Sigmoid colon (tissue), 7 donors: ENCODE data around the gene CLEC16A. TPM values are rescaled to one million over a fixed set of nuclear protein-coding genes. Genes with fewer than 3 reads are reported as not detected.

Experiments used
- DNase-seq: peaks from one replicate; pipeline ENCODE4 v3.0.0-alpha.2; 2019
- H3K27ac ChIP-seq, 4 donors: fragments of 200-600 bp; sonication (generic); one replicate each; pipeline ENCODE4 v1.5.1; 2016 to 2019; ENCODE audit warnings: mild to moderate bottlenecking in 1 of 4
- H3K27me3 ChIP-seq, 3 donors: fragments of 200-600 bp; sonication (generic); one replicate each; pipeline ENCODE4 v1.5.1; 2019; ENCODE audit warnings: mild to moderate bottlenecking in 1 of 3
- H3K36me3 ChIP-seq, 4 donors: fragments of 200-600 bp; sonication (generic); one replicate each; pipeline ENCODE4 v1.5.1; 2016 to 2019
- H3K4me1 ChIP-seq, 4 donors: fragments of 200-600 bp; sonication (generic); one replicate each; pipeline ENCODE4 v1.5.1; 2017 to 2019
- H3K4me3 ChIP-seq, 4 donors: fragments of 200-600 bp; sonication (generic); one replicate each; pipeline ENCODE4 v1.5.1; 2017 to 2019; ENCODE audit warnings: mild to moderate bottlenecking in 2 of 4, moderate library complexity in 1 of 4
- H3K9me3 ChIP-seq, 4 donors: fragments of 200-600 bp in 3 of 4; sonication (generic) in 3 of 4; one replicate each; pipeline versions ENCODE4 v1.5.1 to v1.6.1; 2013 to 2019
- EP300 ChIP-seq, 4 donors: sonication (generic); formaldehyde crosslinking; IDR thresholded peaks; one replicate each; pipeline ENCODE4 v1.6.1; 2017; ENCODE audit warnings: antibody characterized with exemption in 4 of 4
- POLR2A ChIP-seq, 2 donors: fragments of 450-650 bp; IDR thresholded peaks; one replicate each; pipeline ENCODE4 v1.6.1; 2016; ENCODE audit warnings: antibody characterized with exemption in 2 of 2, mild to moderate bottlenecking in 2 of 2, moderate library complexity in 2 of 2
- POLR2AphosphoS5 ChIP-seq, 4 donors: sonication (generic); formaldehyde crosslinking; IDR thresholded peaks; one replicate each; pipeline ENCODE4 v1.6.1; 2017; ENCODE audit warnings: antibody characterized with exemption in 4 of 4
- WGBS, 2 donors: extraction: QIAGEN DNeasy Blood & Tissue Kit; methylation state at CpG; one replicate each; pipeline ENCODE4 v1.1.7; 2013; 5-methylcytosine and 5-hydroxymethylcytosine counted together
- intact Hi-C: fragments of 100-400 bp; cut with DNase I; formaldehyde crosslinking; loops from one replicate; pipeline ENCODE4 v1.15.1; 2023
- polyA plus RNA-seq, 3 donors: library from polyadenylated mRNA; stranded (reverse); fragments of 200-250 nt; gene quantifications; one replicate each; pipeline ENCODE4 v1.2.3, GENCODE V29; 2013
- total RNA-seq, 4 donors: library from RNA; depleted of rRNA; stranded (reverse); fragments of >200 nt; gene quantifications; one replicate each; pipeline ENCODE4 v1.1.0, GENCODE V29; 2016
- TF ChIP-seq, protein P1 (sequence below), 4 experiments: fragments of 450-650 bp in 3 of 4; fragments of 200-600 bp in 1 of 4; IDR thresholded peaks; one replicate each; pipeline ENCODE4 v1.5.1; 2016 to 2019; ENCODE audit warnings: antibody characterized with exemption in 4 of 4, mild to moderate bottlenecking in 3 of 4, moderate library complexity in 2 of 4
- donor health status: healthy with polysubstance abuse.
- donor health status: Bipolar disorder and iron deficiency.
- donor health status: healthy.

CLEC16A gene
- total and polyA plus RNA-seq, 7 donors: 9.6 to 35.2 (median 24.6) TPM

DNA sequence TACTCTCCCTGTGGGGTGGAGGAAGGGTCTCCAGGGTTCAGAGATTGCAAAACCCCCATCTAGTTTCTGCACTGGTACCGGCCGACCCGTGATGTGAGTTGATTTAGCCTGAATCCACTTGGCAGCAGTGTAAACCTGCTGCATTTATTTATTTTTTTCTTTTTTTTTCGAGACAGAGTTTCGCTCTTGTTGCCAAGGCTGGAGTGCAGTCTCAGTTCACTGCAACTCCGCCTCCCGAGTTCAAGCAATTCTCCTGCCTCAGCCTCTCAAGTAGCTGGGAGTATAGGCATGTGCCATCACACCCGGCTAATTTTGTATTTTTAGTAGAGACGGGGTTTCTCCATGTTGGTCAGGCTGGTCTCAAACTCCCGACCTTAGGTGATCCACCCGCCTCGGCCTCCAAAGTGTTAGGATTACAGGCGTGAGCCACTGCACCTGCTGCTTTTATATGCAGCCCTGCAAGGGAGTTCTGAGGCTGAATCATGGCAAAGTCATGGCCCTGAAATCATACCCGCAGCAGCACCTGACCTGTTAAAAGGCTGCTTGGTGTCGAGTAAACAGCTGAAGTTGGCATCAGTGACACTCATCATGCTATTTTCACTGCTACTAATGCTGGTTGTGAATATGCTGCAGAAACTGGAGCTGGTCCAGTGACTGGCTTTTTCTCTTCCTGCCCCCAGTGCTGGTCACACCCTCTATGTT, 23.5 kb upstream of the CLEC16A start:
- 83 to 90% methylated on average over 15 of the region's 15 CpGs for WGBS, 2 donors
- Histone ChIP-seq H3K36me3 (peaks cover 5 to 15% (median 8%) of the 10 kb centered on the region in 4 donors), H3K4me1 (peaks cover 0 to 48% (median 36%) of the 10 kb centered on the region in 4 donors)

DNA sequence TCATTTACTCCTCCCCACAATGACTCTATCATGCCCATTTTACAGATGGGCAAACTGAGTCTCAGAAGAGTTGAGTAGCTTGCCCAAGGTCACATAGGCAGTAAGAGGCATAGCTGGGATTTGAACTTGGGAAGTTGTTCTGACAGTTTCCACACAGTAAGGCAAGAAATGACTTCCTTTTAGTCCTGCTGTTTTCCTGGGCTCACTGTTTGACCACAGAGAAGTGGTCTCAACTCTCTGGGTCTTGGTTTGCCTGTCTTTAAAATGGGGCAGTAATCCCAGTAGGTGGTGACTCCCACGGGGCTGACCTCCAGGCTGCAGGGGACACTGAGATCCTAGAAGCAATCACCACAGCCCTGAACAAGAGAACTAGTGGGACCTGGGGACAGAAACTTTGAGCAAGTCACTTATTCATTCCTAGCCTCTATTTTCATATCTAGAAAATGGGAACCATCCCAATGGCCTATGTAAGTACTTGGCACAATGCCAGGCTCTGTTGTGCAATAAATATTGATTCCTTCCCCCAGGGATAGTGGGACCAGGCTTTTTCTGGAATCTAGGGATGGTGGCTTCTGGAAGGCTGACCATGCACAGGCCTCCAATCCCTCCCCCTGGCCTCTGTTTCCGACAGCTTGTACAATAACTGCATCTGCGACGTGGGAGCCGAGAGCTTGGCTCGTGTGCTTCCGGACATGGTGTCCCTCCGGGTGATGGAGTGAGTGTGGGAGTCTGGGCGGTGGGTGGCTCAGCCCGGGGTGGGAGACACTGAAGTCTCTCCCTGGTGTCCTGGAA, 22.6 kb upstream of the CLEC16A start:
- TF ChIP-seq POLR2A (IDR thresholded peaks at IDR 0.05) (no peak), POLR2AphosphoS5 (IDR thresholded peaks at IDR 0.05) (peak in 2 of 4 donors; percentile 15 to 31)
- H3K4me1 ChIP-seq: peaks cover 0 to 48% (median 36%) of the 10 kb centered on the region in 4 donors
- DNase-seq: no peak
- no peaks in the 10 kb centered on the region for H3K9me3 ChIP-seq
- peak overlapping the region; percentile 54 to 77 (median 67) for H3K27ac ChIP-seq
- 90 to 91% methylated on average over 10 of the region's 10 CpGs for WGBS, 2 donors
- intact Hi-C loops: loop anchor here (2.0 to 5.0 kb wide), 2 partner anchors 341 to 409 kb away; partner anchors contain the start of gene EMP2
- no peaks in the 10 kb centered on the region for H3K27me3 ChIP-seq
- H3K36me3 ChIP-seq: peaks cover 9 to 22% (median 15%) of the 10 kb centered on the region in 4 donors
- H3K4me3 ChIP-seq: no peak overlapping the region

More for the DNA sequence above, 23.5 kb upstream of the CLEC16A start:
- H3K9me3 ChIP-seq: no peaks in the 10 kb centered on the region
- intact Hi-C loops: loop anchor here (2.0 to 5.0 kb wide), 2 partner anchors 340 to 409 kb away; partner anchors contain the start of gene EMP2
- H3K4me3 ChIP-seq: no peak overlapping the region
- no peak for TF ChIP-seq POLR2AphosphoS5 (IDR thresholded peaks at IDR 0.05)
- TF ChIP-seq POLR2A (IDR thresholded peaks at IDR 0.05): no peak
- TF ChIP-seq, protein P1, sequence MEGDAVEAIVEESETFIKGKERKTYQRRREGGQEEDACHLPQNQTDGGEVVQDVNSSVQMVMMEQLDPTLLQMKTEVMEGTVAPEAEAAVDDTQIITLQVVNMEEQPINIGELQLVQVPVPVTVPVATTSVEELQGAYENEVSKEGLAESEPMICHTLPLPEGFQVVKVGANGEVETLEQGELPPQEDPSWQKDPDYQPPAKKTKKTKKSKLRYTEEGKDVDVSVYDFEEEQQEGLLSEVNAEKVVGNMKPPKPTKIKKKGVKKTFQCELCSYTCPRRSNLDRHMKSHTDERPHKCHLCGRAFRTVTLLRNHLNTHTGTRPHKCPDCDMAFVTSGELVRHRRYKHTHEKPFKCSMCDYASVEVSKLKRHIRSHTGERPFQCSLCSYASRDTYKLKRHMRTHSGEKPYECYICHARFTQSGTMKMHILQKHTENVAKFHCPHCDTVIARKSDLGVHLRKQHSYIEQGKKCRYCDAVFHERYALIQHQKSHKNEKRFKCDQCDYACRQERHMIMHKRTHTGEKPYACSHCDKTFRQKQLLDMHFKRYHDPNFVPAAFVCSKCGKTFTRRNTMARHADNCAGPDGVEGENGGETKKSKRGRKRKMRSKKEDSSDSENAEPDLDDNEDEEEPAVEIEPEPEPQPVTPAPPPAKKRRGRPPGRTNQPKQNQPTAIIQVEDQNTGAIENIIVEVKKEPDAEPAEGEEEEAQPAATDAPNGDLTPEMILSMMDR (IDR thresholded peaks at IDR 0.05): no peak
- TF ChIP-seq EP300 (IDR thresholded peaks at IDR 0.05): no peak
- H3K27ac ChIP-seq: peak overlapping the region in 2 of 4 donors; percentile 72 to 77
- no peak for DNase-seq
- H3K27me3 ChIP-seq: no peaks in the 10 kb centered on the region

DNA sequence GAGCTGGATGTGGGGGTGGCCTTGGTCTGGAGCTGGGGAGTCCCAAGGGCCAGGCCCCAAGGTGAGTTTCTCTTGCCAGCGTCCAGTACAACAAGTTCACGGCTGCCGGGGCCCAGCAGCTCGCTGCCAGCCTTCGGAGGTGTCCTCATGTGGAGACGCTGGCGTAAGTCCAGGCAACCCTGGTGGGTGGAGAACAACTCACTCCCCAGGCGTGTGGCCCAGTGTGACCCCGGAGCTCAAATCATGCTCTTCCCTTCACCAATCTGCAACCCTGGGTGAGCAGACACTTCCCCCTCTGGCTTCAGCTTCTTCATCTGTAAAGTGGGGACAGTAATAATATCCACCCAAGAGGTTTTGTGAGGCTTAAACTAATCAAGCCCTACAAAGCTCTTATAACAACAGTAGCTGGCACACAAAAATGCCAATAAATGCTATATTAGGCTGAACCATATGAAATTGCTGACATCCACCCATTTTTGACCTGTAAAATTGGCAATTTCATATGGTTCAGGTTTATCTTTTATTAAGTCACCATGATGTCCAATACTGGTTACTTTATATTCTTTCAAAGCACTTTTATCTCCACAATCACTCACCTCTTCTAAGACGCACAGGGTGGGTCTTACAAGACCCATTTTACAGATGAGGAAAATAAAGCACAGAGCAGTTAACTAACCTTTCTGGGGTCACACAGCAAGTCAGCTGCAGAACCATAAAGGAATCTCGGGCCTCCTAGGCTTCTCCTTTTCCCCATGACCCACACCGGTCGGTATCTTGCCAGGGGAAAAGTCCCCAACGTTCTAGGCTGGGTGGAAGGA, 21.8 kb upstream of the CLEC16A start:
- Histone ChIP-seq H3K4me1 (peaks cover 0 to 48% (median 36%) of the 10 kb centered on the region in 4 donors), H3K27ac (peak overlapping the region; percentile 54 to 77 (median 67)), H3K27me3 (no peaks in the 10 kb centered on the region), H3K4me3 (no peak overlapping the region), H3K9me3 (no peaks in the 10 kb centered on the region), H3K36me3 (peaks cover 18 to 30% (median 20%) of the 10 kb centered on the region in 4 donors)
- DNase-seq: peak; percentile 86
- TF ChIP-seq, protein P1 (IDR thresholded peaks at IDR 0.05): no peak
- TF ChIP-seq EP300 (IDR thresholded peaks at IDR 0.05): no peak
- no peak for TF ChIP-seq POLR2A (IDR thresholded peaks at IDR 0.05)
- TF ChIP-seq POLR2AphosphoS5 (IDR thresholded peaks at IDR 0.05): no peak
- 87% methylated on average over 14 of the region's 14 CpGs for WGBS, 2 donors
- intact Hi-C loops: loop anchor here (5.0 kb wide), 1 partner anchor 410 kb away; no protein-coding TSS in a partner anchor

DNA sequence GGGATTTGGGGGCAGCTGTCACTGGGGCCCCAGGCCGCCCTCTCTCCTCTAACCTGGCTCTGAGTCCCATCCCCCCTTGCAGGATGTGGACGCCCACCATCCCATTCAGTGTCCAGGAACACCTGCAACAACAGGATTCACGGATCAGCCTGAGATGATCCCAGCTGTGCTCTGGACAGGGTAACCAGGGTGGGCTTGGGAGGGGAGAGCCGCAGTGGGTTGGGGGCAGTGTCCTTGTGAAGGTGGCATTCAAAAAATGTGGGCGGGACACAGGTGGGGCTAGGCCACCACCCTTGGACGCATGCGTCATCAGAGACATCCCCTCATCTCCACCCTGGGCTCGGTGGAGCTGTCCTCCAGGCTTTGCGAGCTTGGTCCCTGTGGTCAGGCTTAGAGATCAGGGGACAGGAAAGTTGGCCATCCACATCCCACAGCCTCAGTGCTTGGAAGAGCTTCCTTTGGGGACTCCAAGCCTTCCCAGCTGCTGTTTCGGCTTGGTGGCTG, 21.2 kb upstream of the CLEC16A start:
- intact Hi-C loops: loop anchor here (5.0 kb wide), 1 partner anchor 411 kb away; no protein-coding TSS in a partner anchor
- Histone ChIP-seq H3K27ac (peak overlapping the region; percentile 54 to 77 (median 65)), H3K9me3 (no peaks in the 10 kb centered on the region), H3K36me3 (peaks cover 21 to 37% (median 26%) of the 10 kb centered on the region in 4 donors), H3K4me1 (peaks cover 0 to 47% (median 35%) of the 10 kb centered on the region in 4 donors), H3K4me3 (no peak overlapping the region), H3K27me3 (no peaks in the 10 kb centered on the region)
- TF ChIP-seq EP300 (IDR thresholded peaks at IDR 0.05) (no peak), POLR2A (IDR thresholded peaks at IDR 0.05) (no peak), POLR2AphosphoS5 (IDR thresholded peaks at IDR 0.05) (no peak)
- TF ChIP-seq, protein P1 (IDR thresholded peaks at IDR 0.05): no peak
- no peak for DNase-seq
- 82 to 86% methylated on average over 10 of the region's 10 CpGs for WGBS, 2 donors
